SK-N-SH treated with all-trans-retinoic acid at 6 μM for 48 hours (cell line): ENCODE measurements around the gene PTPRG.

Experiments
- ARNTL ChIP-seq: fragments of 450-650 bp; formaldehyde crosslinking; IDR thresholded peaks from 2 replicates; pipeline ENCODE4 v1.5.0; 2020; ENCODE audit warnings: low read depth, mild to moderate bottlenecking, moderate library complexity, borderline replicate concordance
- CSRNP3 ChIP-seq: fragments of 250-450 bp; sonication (Bioruptor Pico); IDR thresholded peaks from 2 replicates; pipeline ENCODE4 v1.5.1; 2021; ENCODE audit warnings: mild to moderate bottlenecking, moderate library complexity
- PATZ1 ChIP-seq: fragments of 250-450 bp; sonication (Bioruptor Pico); IDR thresholded peaks from 2 replicates; pipeline ENCODE4 v1.8.0; 2020; ENCODE audit warnings: mild to moderate bottlenecking, moderate library complexity, borderline replicate concordance
- ZC3H10 ChIP-seq: fragments of 250-450 bp; sonication (Bioruptor Pico); IDR thresholded peaks from 2 replicates; pipeline ENCODE4 v1.5.1; 2021; ENCODE audit warnings: mild to moderate bottlenecking, moderate library complexity
- ZFP3 ChIP-seq: fragments of 250-450 bp; sonication (Bioruptor Pico); IDR thresholded peaks from 2 replicates; pipeline ENCODE4 v1.5.0; 2020; ENCODE audit warnings: mild to moderate bottlenecking, moderate library complexity
- ZFP30 ChIP-seq: fragments of 450-650 bp; formaldehyde crosslinking; IDR thresholded peaks from 2 replicates; pipeline ENCODE4 v1.5.0; 2022; ENCODE audit warnings: mild to moderate bottlenecking, moderate library complexity
- ZNF8 ChIP-seq: fragments of 450-650 bp; formaldehyde crosslinking; IDR thresholded peaks from 2 replicates; pipeline ENCODE4 v1.5.0; 2020; ENCODE audit warnings: mild to moderate bottlenecking, moderate library complexity

GRCh38 chr3:62261736-62262135, 700.4 kb downstream of the PTPRG start:
- no peak for TF ChIP-seq ARNTL (CRISPR knock-in tag)
- TF ChIP-seq ZNF8 (CRISPR knock-in tag) = no peak
- TF ChIP-seq ZFP30 = no peak
- no peak for TF ChIP-seq ZFP3 (CRISPR knock-in tag)
- no peak for TF ChIP-seq CSRNP3 (CRISPR knock-in tag)
- no peak for TF ChIP-seq PATZ1 (CRISPR knock-in tag)
- TF ChIP-seq ZC3H10 = no peak
